Esophagus squamous epithelium (tissue), 4 donors: ENCODE measurements around the gene CACNA1I.

ENCODE experiments used
- POLR2A ChIP-seq, 4 donors: fragments of 450-650 bp; IDR thresholded peaks; one replicate each; pipeline ENCODE4 v1.6.1; 2017; ENCODE audit warnings: antibody characterized with exemption in 4 of 4, mild to moderate bottlenecking in 4 of 4, moderate library complexity in 3 of 4
- TF ChIP-seq, protein P1 (sequence below), 6 experiments: fragments of 450-650 bp in 4 of 6; fragments of 200-600 bp in 2 of 6; sonication (generic) in 2 of 6; IDR thresholded peaks; one replicate each; pipeline ENCODE4 v1.5.1; 2016 to 2019; ENCODE audit warnings: antibody characterized with exemption in 6 of 6, mild to moderate bottlenecking in 4 of 6, moderate library complexity in 4 of 6

DNA sequence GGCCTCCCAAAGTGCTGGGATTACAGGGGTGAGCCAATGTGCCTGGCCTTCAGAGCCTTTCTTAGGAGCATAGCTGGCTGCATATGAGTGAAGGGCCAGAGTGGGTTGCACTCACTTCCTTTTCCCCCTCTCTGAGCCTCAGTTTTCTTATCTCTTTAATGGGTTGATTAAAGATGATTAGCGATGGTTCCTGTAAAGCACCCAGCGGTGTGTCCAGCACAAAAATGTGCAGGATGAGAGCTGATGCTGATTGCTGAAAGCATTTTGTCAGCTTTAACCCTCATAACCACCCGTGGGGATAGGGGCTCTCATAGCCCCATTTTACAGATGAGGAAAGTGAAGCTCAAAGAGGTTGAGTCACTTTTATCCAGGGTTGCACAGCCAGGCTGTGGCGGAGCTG, 5.5 kb downstream of the CACNA1I start:
- TF ChIP-seq, protein P1, sequence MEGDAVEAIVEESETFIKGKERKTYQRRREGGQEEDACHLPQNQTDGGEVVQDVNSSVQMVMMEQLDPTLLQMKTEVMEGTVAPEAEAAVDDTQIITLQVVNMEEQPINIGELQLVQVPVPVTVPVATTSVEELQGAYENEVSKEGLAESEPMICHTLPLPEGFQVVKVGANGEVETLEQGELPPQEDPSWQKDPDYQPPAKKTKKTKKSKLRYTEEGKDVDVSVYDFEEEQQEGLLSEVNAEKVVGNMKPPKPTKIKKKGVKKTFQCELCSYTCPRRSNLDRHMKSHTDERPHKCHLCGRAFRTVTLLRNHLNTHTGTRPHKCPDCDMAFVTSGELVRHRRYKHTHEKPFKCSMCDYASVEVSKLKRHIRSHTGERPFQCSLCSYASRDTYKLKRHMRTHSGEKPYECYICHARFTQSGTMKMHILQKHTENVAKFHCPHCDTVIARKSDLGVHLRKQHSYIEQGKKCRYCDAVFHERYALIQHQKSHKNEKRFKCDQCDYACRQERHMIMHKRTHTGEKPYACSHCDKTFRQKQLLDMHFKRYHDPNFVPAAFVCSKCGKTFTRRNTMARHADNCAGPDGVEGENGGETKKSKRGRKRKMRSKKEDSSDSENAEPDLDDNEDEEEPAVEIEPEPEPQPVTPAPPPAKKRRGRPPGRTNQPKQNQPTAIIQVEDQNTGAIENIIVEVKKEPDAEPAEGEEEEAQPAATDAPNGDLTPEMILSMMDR (IDR thresholded peaks at IDR 0.05), result no peak
- TF ChIP-seq POLR2A (IDR thresholded peaks at IDR 0.05), result no peak
